Fibroblast of lung (primary cell): ENCODE data around the gene RMDN2.

Experiments
- EZH2 ChIP-seq: IDR thresholded peaks from 2 replicates; pipeline ENCODE4 v1.5.1; 2012; ENCODE audit warnings: low read length, control low read depth, mild to moderate bottlenecking; ENCODE audit errors: missing control alignments
- TF ChIP-seq, protein P1 (sequence below), 2 donors: IDR thresholded peaks in 1 of 2; conservative IDR thresholded peaks in 1 of 2; 1 replicate in 1 of 2; 2 replicates in 1 of 2; pipeline ENCODE4 v1.5.1; 2011 to 2012; ENCODE audit warnings: low read length in 2 of 2, control low read depth in 1 of 2, inconsistent platforms in 1 of 2, low read depth in 1 of 2, mild to moderate bottlenecking in 1 of 2

DNA sequence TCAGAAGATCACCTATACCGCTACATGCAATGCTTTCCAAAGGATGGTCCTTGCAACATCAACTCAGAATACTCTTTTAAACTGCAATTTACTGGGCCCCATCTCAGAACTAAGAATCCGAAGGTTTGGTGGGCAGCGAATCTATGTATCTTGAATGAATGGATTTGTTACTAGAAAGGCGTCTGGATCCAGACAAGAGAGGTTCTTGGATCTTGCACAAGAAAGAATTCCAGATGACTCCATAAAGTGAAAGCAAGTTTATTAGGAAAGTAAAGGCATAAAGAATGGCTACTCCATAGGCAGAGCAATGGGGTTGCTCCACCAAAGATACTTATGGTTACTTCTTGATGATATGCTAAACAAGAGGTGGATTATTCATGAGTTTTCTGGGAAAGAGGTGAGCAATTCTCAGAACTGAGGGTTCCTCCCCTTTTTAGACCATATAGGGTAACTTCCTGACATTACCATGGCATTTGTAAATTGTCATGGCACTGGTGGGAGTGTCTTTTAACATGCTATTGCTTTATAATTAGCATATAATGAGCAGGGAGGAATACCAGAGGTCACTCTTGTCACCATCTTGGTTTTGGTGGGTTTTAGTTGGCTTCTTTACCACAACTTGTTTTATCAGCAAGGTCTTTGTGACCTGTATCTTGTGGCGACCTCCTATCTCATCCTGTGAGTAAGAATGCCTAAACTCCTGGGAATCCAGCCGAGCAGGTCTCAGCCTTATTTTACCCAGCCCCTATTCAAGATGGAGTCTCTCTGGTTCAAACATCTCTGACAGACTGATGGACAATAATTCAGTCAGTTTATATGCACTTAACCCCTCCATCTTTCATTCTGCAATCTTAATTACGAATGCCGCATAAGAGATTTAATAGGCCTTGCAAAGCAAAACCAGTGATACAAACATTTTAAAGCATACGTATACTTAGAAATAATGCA is 7.5 kb upstream of the RMDN2 start:
- no peak for TF ChIP-seq EZH2
- TF ChIP-seq, protein P1, sequence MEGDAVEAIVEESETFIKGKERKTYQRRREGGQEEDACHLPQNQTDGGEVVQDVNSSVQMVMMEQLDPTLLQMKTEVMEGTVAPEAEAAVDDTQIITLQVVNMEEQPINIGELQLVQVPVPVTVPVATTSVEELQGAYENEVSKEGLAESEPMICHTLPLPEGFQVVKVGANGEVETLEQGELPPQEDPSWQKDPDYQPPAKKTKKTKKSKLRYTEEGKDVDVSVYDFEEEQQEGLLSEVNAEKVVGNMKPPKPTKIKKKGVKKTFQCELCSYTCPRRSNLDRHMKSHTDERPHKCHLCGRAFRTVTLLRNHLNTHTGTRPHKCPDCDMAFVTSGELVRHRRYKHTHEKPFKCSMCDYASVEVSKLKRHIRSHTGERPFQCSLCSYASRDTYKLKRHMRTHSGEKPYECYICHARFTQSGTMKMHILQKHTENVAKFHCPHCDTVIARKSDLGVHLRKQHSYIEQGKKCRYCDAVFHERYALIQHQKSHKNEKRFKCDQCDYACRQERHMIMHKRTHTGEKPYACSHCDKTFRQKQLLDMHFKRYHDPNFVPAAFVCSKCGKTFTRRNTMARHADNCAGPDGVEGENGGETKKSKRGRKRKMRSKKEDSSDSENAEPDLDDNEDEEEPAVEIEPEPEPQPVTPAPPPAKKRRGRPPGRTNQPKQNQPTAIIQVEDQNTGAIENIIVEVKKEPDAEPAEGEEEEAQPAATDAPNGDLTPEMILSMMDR (conservative IDR thresholded peaks at IDR 0.05 in 1 of 2, IDR thresholded peaks at IDR 0.05 in 1 of 2; ENCODE audit: low read depth in 1 of 2, low read length in 2 of 2): no peak
